Gastrocnemius medialis (tissue), 4 donors: ENCODE measurements around the gene TAPT1. TPM values are rescaled to one million over a fixed set of nuclear protein-coding genes. Genes with fewer than 3 reads are reported as not detected.

Experiments
- ATAC-seq, 2 donors: fragments of 150-250 bp; one replicate each; pipeline ENCODE4 v1.9.1; 2016
- DNase-seq, 2 donors: peaks; one replicate each; pipeline ENCODE4 v3.0.0-alpha.2; 2019
- H3K27ac ChIP-seq, 4 donors: fragments of 200-600 bp; sonication (generic); 1 replicate in 1 of 4; 2 replicates in 3 of 4; pipeline ENCODE4 v1.5.1; 2016 to 2018; ENCODE audit warnings: mild to moderate bottlenecking in 2 of 4, moderate library complexity in 1 of 4
- H3K27me3 ChIP-seq, 3 donors: fragments of 200-600 bp; sonication (generic) in 2 of 3; 1 replicate in 1 of 3; 2 replicates in 2 of 3; pipeline versions ENCODE4 v1.5.1 to v1.6.0; 2016 to 2019; ENCODE audit warnings: mild to moderate bottlenecking in 1 of 3, moderate library complexity in 1 of 3
- H3K36me3 ChIP-seq, 2 donors: fragments of 200-600 bp; sonication (generic) in 1 of 2; one replicate each; pipeline ENCODE4 v1.5.1; 2017 to 2018
- H3K4me1 ChIP-seq, 2 donors: fragments of 200-600 bp; sonication (generic) in 1 of 2; one replicate each; pipeline ENCODE4 v1.5.1; 2016 to 2017; ENCODE audit warnings: mild to moderate bottlenecking in 2 of 2
- H3K4me3 ChIP-seq, 4 donors: fragments of 200-600 bp; sonication (generic) in 3 of 4; 1 replicate in 1 of 4; 2 replicates in 3 of 4; pipeline ENCODE4 v1.5.1; 2016 to 2019; ENCODE audit warnings: mild to moderate bottlenecking in 2 of 4
- H3K9me3 ChIP-seq, 3 donors: fragments of 200-600 bp; sonication (generic) in 2 of 3; 1 replicate in 1 of 3; 2 replicates in 2 of 3; pipeline ENCODE4 v1.5.1; 2016 to 2019
- CTCF ChIP-seq, 5 experiments: fragments of 450-650 bp in 3 of 5; fragments of 200-600 bp in 2 of 5; sonication (generic) in 2 of 5; IDR thresholded peaks in 4 of 5; conservative IDR thresholded peaks in 1 of 5; 1 replicate in 4 of 5; 2 replicates in 1 of 5; pipeline ENCODE4 v1.5.1; 2016 to 2019; ENCODE audit warnings: antibody characterized with exemption in 5 of 5, mild to moderate bottlenecking in 3 of 5, moderate library complexity in 3 of 5
- POLR2A ChIP-seq, 2 donors: fragments of 450-650 bp; IDR thresholded peaks; one replicate each; pipeline ENCODE4 v1.6.1; 2017; ENCODE audit warnings: antibody characterized with exemption in 2 of 2, mild to moderate bottlenecking in 2 of 2, moderate library complexity in 2 of 2
- in situ Hi-C, 4 donors: fragments of 200-750 bp; cut with MboI; loops; one replicate each; pipeline versions ENCODE4 v1.15.0 to v1.8.0; 2017; ENCODE audit warnings: low sequenced_read_pairs in 4 of 4
- intact Hi-C: fragments of 100-400 bp; cut with DNase I; formaldehyde crosslinking; loops from one replicate; pipeline ENCODE4 v1.15.1; 2023; ENCODE audit warnings: low total_unique reads
- total RNA-seq, 4 donors: library from RNA; depleted of rRNA; stranded (reverse); fragments of >200 nt; gene quantifications; one replicate each; pipeline versions ENCODE4 v1.1.0 to v1.2.3, GENCODE V29; 2016

The TAPT1 gene
- total RNA-seq, 4 donors from 2014 or later, result 29.5 to 44.1 (median 40.8) TPM

- no peak overlapping the region for H3K4me3 ChIP-seq
- no peaks in the 10 kb centered on the region for H3K9me3 ChIP-seq
- in situ Hi-C loops, result no loop called here
- H3K27ac ChIP-seq, result no peak overlapping the region
- ATAC-seq (no peak), DNase-seq (no peak)
- intact Hi-C loops, result no loop called here
- H3K4me1 ChIP-seq, result no peaks in the 10 kb centered on the region
- no peaks in the 10 kb centered on the region for H3K27me3 ChIP-seq
- no peak for TF ChIP-seq POLR2A (IDR thresholded peaks at IDR 0.05)
- no peak for TF ChIP-seq CTCF (IDR thresholded peaks at IDR 0.05 in 4 of 5, conservative IDR thresholded peaks at IDR 0.05 in 1 of 5)
- H3K36me3 ChIP-seq, result no peaks in the 10 kb centered on the region
Measured at GRCh38 chr4:16237715-16238114, 11.4 kb upstream of the TAPT1 start.

- no peaks in the 10 kb centered on the region for H3K36me3 ChIP-seq
- no peak overlapping the region for H3K27ac ChIP-seq
- no peaks in the 10 kb centered on the region for H3K27me3 ChIP-seq
- intact Hi-C loops (no loop called here), in situ Hi-C loops (no loop called here)
- H3K9me3 ChIP-seq, result no peaks in the 10 kb centered on the region
- ATAC-seq (no peak), DNase-seq (no peak)
- TF ChIP-seq POLR2A (IDR thresholded peaks at IDR 0.05), result no peak
- TF ChIP-seq CTCF (IDR thresholded peaks at IDR 0.05 in 4 of 5, conservative IDR thresholded peaks at IDR 0.05 in 1 of 5), result no peak
- H3K4me1 ChIP-seq, result peaks cover 8 to 12% of the 10 kb centered on the region in 2 donors
- no peak overlapping the region for H3K4me3 ChIP-seq
Measured at GRCh38 chr4:16236402-16237023, 10.2 kb upstream of the TAPT1 start.

- H3K4me3 ChIP-seq, result no peak overlapping the region
- no peaks in the 10 kb centered on the region for H3K27me3 ChIP-seq
- DNase-seq (no peak), ATAC-seq (no peak)
- H3K27ac ChIP-seq, result no peak overlapping the region
- H3K36me3 ChIP-seq, result no peaks in the 10 kb centered on the region
- in situ Hi-C loops, result no loop called here
- no peaks in the 10 kb centered on the region for H3K9me3 ChIP-seq
- TF ChIP-seq POLR2A (IDR thresholded peaks at IDR 0.05) (no peak), CTCF (IDR thresholded peaks at IDR 0.05 in 4 of 5, conservative IDR thresholded peaks at IDR 0.05 in 1 of 5) (no peak)
- peaks cover 17 to 18% of the 10 kb centered on the region in 2 donors for H3K4me1 ChIP-seq
- intact Hi-C loops, result no loop called here
Measured at GRCh38 chr4:16235209-16235608, 8.9 kb upstream of the TAPT1 start.

GRCh38 chr4:16233569-16234177, 7.4 kb upstream of the TAPT1 start:
- Histone ChIP-seq H3K36me3 (no peaks in the 10 kb centered on the region), H3K4me3 (no peak overlapping the region), H3K9me3 (no peaks in the 10 kb centered on the region), H3K27me3 (no peaks in the 10 kb centered on the region), H3K4me1 (peaks cover 17 to 18% of the 10 kb centered on the region in 2 donors), H3K27ac (no peak overlapping the region)
- ATAC-seq (no peak), DNase-seq (no peak)
- TF ChIP-seq CTCF (IDR thresholded peaks at IDR 0.05 in 4 of 5, conservative IDR thresholded peaks at IDR 0.05 in 1 of 5) (no peak), POLR2A (IDR thresholded peaks at IDR 0.05) (no peak)
- intact Hi-C loops, result no loop called here
- in situ Hi-C loops, result no loop called here
